CD14-positive monocyte (primary cell): Measurements from ENCODE around the gene CRBN. TPM values are rescaled to one million over a fixed set of nuclear protein-coding genes. Genes with fewer than 3 reads are reported as not detected.
A peak's percentile ranks its signal among the peaks of the same experiment; 100 is the strongest.

Experiments used
- DNase-seq, 3 donors: peaks; one replicate each; pipeline ENCODE4 v3.0.0-alpha.2; 2011 to 2022
- H2AFZ ChIP-seq: 2 replicates; pipeline ENCODE4 v1.6.0; 2012; ENCODE audit warnings: mild to moderate bottlenecking, low read depth, low read length, inconsistent platforms; ENCODE audit not compliant: insufficient read depth, poor library complexity, severe bottlenecking
- H3K27ac ChIP-seq, 2 donors: 1 replicate in 1 of 2; 2 replicates in 1 of 2; pipeline ENCODE4 v1.5.1; 2012 to 2013; ENCODE audit warnings: low read length in 2 of 2, control low read depth in 1 of 2, inconsistent platforms in 1 of 2, low read depth in 1 of 2, mild to moderate bottlenecking in 1 of 2
- H3K27me3 ChIP-seq, 2 donors: one replicate each; pipeline versions ENCODE4 v1.6.0 to v1.6.1; 2011 to 2013; ENCODE audit warnings: low read length in 2 of 2; ENCODE audit not compliant: control insufficient read depth in 2 of 2, insufficient read depth in 2 of 2
- H3K36me3 ChIP-seq, 2 donors: replicated peaks in 1 of 2; 1 replicate in 1 of 2; 2 replicates in 1 of 2; pipeline versions ENCODE4 v1.5.1 to v1.6.1; 2012 to 2013; ENCODE audit warnings: low read length in 2 of 2, control low read depth in 1 of 2, inconsistent platforms in 1 of 2, mild to moderate bottlenecking in 1 of 2; ENCODE audit not compliant: insufficient read depth in 2 of 2, control insufficient read depth in 1 of 2
- H3K4me1 ChIP-seq, 2 donors: 1 replicate in 1 of 2; 2 replicates in 1 of 2; pipeline versions ENCODE4 v1.5.1 to v1.6.1; 2012 to 2013; ENCODE audit warnings: low read length in 2 of 2, control low read depth in 1 of 2, inconsistent platforms in 1 of 2, mild to moderate bottlenecking in 1 of 2, moderate library complexity in 1 of 2; ENCODE audit not compliant: insufficient read depth in 2 of 2, control insufficient read depth in 1 of 2
- H3K4me2 ChIP-seq: replicated peaks from 2 replicates; pipeline ENCODE3; 2012; ENCODE audit warnings: low read length, moderate library complexity, mild to moderate bottlenecking; ENCODE audit not compliant: poor library complexity, severe bottlenecking; ENCODE audit errors: extremely low read depth
- H3K4me3 ChIP-seq, 3 experiments: fragments of 200-600 bp in 1 of 3; sonication (generic) in 1 of 3; replicated peaks in 1 of 3; 1 replicate in 2 of 3; 2 replicates in 1 of 3; pipeline ENCODE4 v1.5.1; 2011 to 2013; ENCODE audit warnings: low read length in 3 of 3, mild to moderate bottlenecking in 3 of 3, control low read depth in 2 of 3, low read depth in 2 of 3, inconsistent platforms in 1 of 3, moderate library complexity in 1 of 3
- H3K79me2 ChIP-seq: 2 replicates; pipeline ENCODE4 v1.6.0; 2012; ENCODE audit warnings: mild to moderate bottlenecking, control low read depth, inconsistent platforms, low read length, moderate library complexity; ENCODE audit not compliant: insufficient read depth
- H3K9ac ChIP-seq: 2 replicates; pipeline ENCODE4 v1.6.0; 2017; ENCODE audit warnings: low read length, mild to moderate bottlenecking; ENCODE audit not compliant: insufficient read depth, poor library complexity, severe bottlenecking
- H3K9me3 ChIP-seq, 2 donors: replicated peaks in 1 of 2; 1 replicate in 1 of 2; 2 replicates in 1 of 2; pipeline versions ENCODE4 v1.5.1 to v1.6.1; 2012 to 2013; ENCODE audit warnings: low read length in 2 of 2, control low read depth in 1 of 2; ENCODE audit not compliant: control insufficient read depth in 1 of 2, insufficient read depth in 1 of 2
- H4K20me1 ChIP-seq: 2 replicates; pipeline ENCODE4 v1.6.0; 2012; ENCODE audit warnings: mild to moderate bottlenecking, low read length, control low read depth, moderate library complexity; ENCODE audit not compliant: insufficient read depth
- H3K27ac Mint-ChIP-seq, 7 donors: one replicate each; pipeline ENCODE4 v1.8.0; 2020; ENCODE audit warnings: mild to moderate bottlenecking in 7 of 7, mixed read lengths in 7 of 7, moderate library complexity in 6 of 7, inconsistent platforms in 2 of 7
- H3K27me3 Mint-ChIP-seq, 3 donors: one replicate each; pipeline ENCODE4 v1.8.0; 2021 to 2022; ENCODE audit warnings: low read depth in 3 of 3, mild to moderate bottlenecking in 3 of 3, mixed read lengths in 3 of 3, moderate library complexity in 3 of 3, inconsistent platforms in 1 of 3
- H3K36me3 Mint-ChIP-seq, 2 donors: one replicate each; pipeline ENCODE4 v1.8.0; 2020; ENCODE audit warnings: mixed read lengths in 2 of 2, inconsistent platforms in 1 of 2, mild to moderate bottlenecking in 1 of 2
- H3K4me1 Mint-ChIP-seq: one replicate; pipeline ENCODE4 v1.8.0; 2020; ENCODE audit warnings: mild to moderate bottlenecking, mixed read lengths
- H3K4me3 Mint-ChIP-seq, 2 donors: one replicate each; pipeline ENCODE4 v1.8.0; 2020; ENCODE audit warnings: mild to moderate bottlenecking in 2 of 2, mixed read lengths in 2 of 2, moderate library complexity in 1 of 2
- H3K9me3 Mint-ChIP-seq, 7 donors: one replicate each; pipeline ENCODE4 v1.8.0; 2020 to 2022; ENCODE audit warnings: mixed read lengths in 7 of 7, mild to moderate bottlenecking in 6 of 7, moderate library complexity in 6 of 7, inconsistent platforms in 2 of 7
- CTCF ChIP-seq: fragments of 200-600 bp; IDR thresholded peaks from one replicate; pipeline ENCODE4 v1.8.0; 2022; ENCODE audit warnings: antibody characterized with exemption, mild to moderate bottlenecking
- WGBS: methylation state at CpG from one replicate; pipeline ENCODE4 v1.1.5; 2013; ENCODE audit warnings: missing lambda C conversion rate; ENCODE audit not compliant: insufficient coverage; 5-methylcytosine and 5-hydroxymethylcytosine counted together
- intact Hi-C, 2 donors: fragments of 100-400 bp; cut with micrococcal nuclease; formaldehyde crosslinking; loops; one replicate each; pipeline versions ENCODE4 v1.15.0 to v1.15.1; 2023
- polyA minus RNA-seq: library from RNA; depleted of rRNA, polyadenylated mRNA; stranded (reverse); fragments of >200 nt; gene quantifications from 2 replicates; pipeline ENCODE4 v1.2.3, GENCODE V29; 2012
- polyA plus RNA-seq, 3 donors: library from polyadenylated mRNA; depleted of rRNA in 1 of 3; unstranded in 2 of 3; stranded (reverse) in 1 of 3; fragments of 300-500 nt in 2 of 3; fragments of >200 nt in 1 of 3; fragmentation: Illumina TruSeq in 2 of 3; gene quantifications; 1 replicate in 2 of 3; 2 replicates in 1 of 3; pipeline ENCODE4 v1.2.3, GENCODE V29; 2012 to 2021
- total RNA-seq, 12 experiments: library from RNA in 1 of 12; stranded (reverse) in 1 of 12; fragments of 120-200 nt in 1 of 12; gene quantifications; one replicate each; pipeline ENCODE4 v1.2.4 and lab custom pipeline; 2013 to 2026; ENCODE audit warnings: mixed read lengths in 6 of 12, inconsistent platforms in 1 of 12

CRBN gene
- 94.5 TPM for total RNA-seq (2013)
- polyA plus RNA-seq (10 to 100 TPM; 53.1 to 98.3 (median 96.1) TPM), polyA minus RNA-seq (22.2 and 29.5 TPM in 2 replicates), total RNA-seq (lab: John Stamatoyannopoulos, UW) (23.4 to 68.8 (median 40.1) reads per million in 11 experiments)

DNA sequence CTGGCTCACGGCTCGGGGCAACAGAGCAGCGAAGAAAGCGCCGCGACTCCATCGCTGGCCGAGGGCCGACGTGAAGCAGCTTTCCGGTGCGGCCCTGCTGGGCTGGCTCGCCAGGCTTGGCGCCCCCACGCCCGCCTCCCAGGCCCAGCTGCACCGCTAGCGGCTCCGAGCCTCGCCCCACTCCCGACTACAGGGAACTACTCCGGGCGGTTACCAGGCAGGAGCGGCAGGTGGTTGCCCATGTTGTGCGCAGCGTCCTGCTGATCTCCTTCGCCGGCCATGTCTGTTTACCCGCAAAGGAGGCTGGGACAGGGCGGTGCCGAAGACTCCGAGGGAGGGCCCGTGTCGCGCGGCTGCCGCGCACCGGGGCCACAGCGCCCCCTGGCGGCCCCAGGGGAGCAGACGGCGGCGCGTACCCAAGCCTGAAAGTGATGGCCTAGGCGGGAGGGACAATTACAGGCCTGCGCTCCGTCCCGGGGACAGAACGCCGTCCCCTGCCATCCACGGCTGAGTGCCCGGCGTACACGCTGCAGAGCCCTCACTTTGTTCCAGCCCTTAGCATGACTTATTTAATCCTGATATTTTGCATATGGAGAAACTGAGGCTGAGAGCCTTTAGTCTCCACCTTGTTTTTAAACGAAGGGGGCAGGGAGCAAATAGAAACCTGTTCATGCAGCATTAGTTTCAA is at the start of gene CRBN:
CRBN (minus strand) TSS at position 285 of the 688 bp plus-strand sequence; CDS start at position 281, 4 bp downstream.
- under 1% methylated on average over 45 of the region's 56 CpGs for WGBS
- no peaks in the 10 kb centered on the region for H4K20me1 ChIP-seq
- peak within 1 kb of the TSS; percentile 79 to 88 (median 87) for H3K4me3 ChIP-seq
- Mint-ChIP-seq H3K27me3 (peaks cover 0 to 2% (median 0%) of the 10 kb centered on the region in 3 donors), H3K36me3 (peaks cover 12 to 15% of the 10 kb centered on the region in 2 donors), H3K4me3 (peak within 1 kb of the TSS; percentile 74 to 88), H3K27ac (peak within 1 kb of the TSS; percentile 78 to 90 (median 88)), H3K4me1 (peaks cover 45% of the 10 kb centered on the region), H3K9me3 (no peaks in the 10 kb centered on the region)
- H3K4me2 ChIP-seq = peak within 1 kb of the TSS; percentile 79
- H3K9me3 ChIP-seq = no peaks in the 10 kb centered on the region
- H3K9ac ChIP-seq = peak within 1 kb of the TSS; percentile 85
- intact Hi-C loops = loop anchor here in 1 of 2 donors (2.0 kb wide), 1 partner anchor 55 kb away; no protein-coding TSS in a partner anchor
- H3K36me3 ChIP-seq = peaks cover 4 to 15% of the 10 kb centered on the region in 2 donors
- peak within 1 kb of the TSS; percentile 27 to 89 for H3K27ac ChIP-seq
- peaks cover 17 to 34% of the 10 kb centered on the region in 2 donors for H3K4me1 ChIP-seq
- DNase-seq = peak; percentile 80 to 85 (median 80)
- peak within 1 kb of the TSS; percentile 87 for H2AFZ ChIP-seq
- H3K27me3 ChIP-seq = no peaks in the 10 kb centered on the region
- H3K79me2 ChIP-seq = peaks cover 50% of the 10 kb centered on the region
- TF ChIP-seq CTCF = peak; percentile 97

GRCh38 chr3:3227640-3228039 is 48.1 kb upstream of the CRBN start:
- no peak overlapping the region for H3K4me3 Mint-ChIP-seq
- TF ChIP-seq CTCF = no peak
- H3K4me1 Mint-ChIP-seq = no peaks in the 10 kb centered on the region
- Histone ChIP-seq H3K4me2 (no peak overlapping the region), H3K9me3 (peaks cover 4 to 24% of the 10 kb centered on the region in 2 donors), H3K36me3 (no peaks in the 10 kb centered on the region), H3K27me3 (no peaks in the 10 kb centered on the region), H3K27ac (no peak overlapping the region), H3K4me1 (no peaks in the 10 kb centered on the region), H3K4me3 (no peak overlapping the region), H2AFZ (no peak overlapping the region), H3K9ac (no peak overlapping the region), H3K79me2 (no peaks in the 10 kb centered on the region), H4K20me1 (no peaks in the 10 kb centered on the region)
- no peak overlapping the region for H3K27ac Mint-ChIP-seq
- H3K9me3 Mint-ChIP-seq = peaks cover 2 to 14% (median 6%) of the 10 kb centered on the region in 7 donors
- no peak for DNase-seq
- H3K36me3 Mint-ChIP-seq = no peaks in the 10 kb centered on the region
- intact Hi-C loops = no loop called here
- H3K27me3 Mint-ChIP-seq = peaks cover 0 to 1% (median 0%) of the 10 kb centered on the region in 3 donors
- no CpG with 5 or more reads among the region's 1 CpG for WGBS
